GM12878 (cell line): ENCODE results near the gene RBM6. TPM values are rescaled to one million over a fixed set of nuclear protein-coding genes. Genes with fewer than 3 reads are reported as not detected.
A peak's percentile ranks its signal among the peaks of the same experiment; 100 is the strongest.

Experiments used
- ATAC-seq: fragments of 200-7000 bp; cut with Tn5 transposase; 3 replicates; pipeline ENCODE4 v1.9.1; 2020; ENCODE audit warnings: mild to moderate bottlenecking, moderate library complexity
- BruUV-seq: library from RNA; stranded (reverse); fragments of 400-500 nt; replicated peaks from 2 replicates; lab custom pipeline; 2021; lab: Mats Ljungman, UMichigan
- CTCF ChIA-PET: fragments of 300-600 bp; sonication (Branson Sonifier 250); formaldehyde crosslinking; extraction: SDS; loops from one replicate; lab custom pipeline; 2021; ENCODE audit warnings: inconsistent platforms; lab: Yijun Ruan, JAX
- POLR2A ChIA-PET: fragments of 350-600 bp; formaldehyde crosslinking; extraction: SDS; loops from one replicate; lab custom pipeline; 2021; ENCODE audit warnings: inconsistent platforms; lab: Charles Lee
- RAD21 ChIA-PET: fragments of 300-600 bp; sonication (Branson Sonifier 250); formaldehyde crosslinking; loops from one replicate; lab custom pipeline; 2023; ENCODE audit warnings: antibody characterized with exemption; ENCODE audit not compliant: unreplicated experiment; lab: Charles Lee
- SMC1A ChIA-PET: fragments of 300-600 bp; sonication (Branson Sonifier 250); formaldehyde crosslinking; loops from one replicate; lab custom pipeline; 2023; ENCODE audit not compliant: unreplicated experiment, uncharacterized antibody; lab: Charles Lee
- DNase-seq: peaks from one replicate; pipeline ENCODE4 v3.0.0-alpha.2; 2011; ENCODE audit warnings: low read depth, low spot score
- FAIRE-seq: peaks from 3 replicates; lab custom pipeline; 2011; peaks lifted over from hg19 to GRCh38; lab: Jason Lieb, UNC
- H2AFZ ChIP-seq: 2 replicates; pipeline ENCODE4 v1.6.0; 2011; ENCODE audit warnings: low read depth, low read length, control low read depth; ENCODE audit not compliant: control insufficient read depth
- H3K27ac ChIP-seq: 2 replicates; pipeline ENCODE4 v1.5.1; 2011; ENCODE audit warnings: control low read depth; ENCODE audit not compliant: control insufficient read depth, insufficient read depth
- H3K27me3 ChIP-seq, 2 experiments: replicated peaks in 1 of 2; 2 replicates each; pipeline versions ENCODE4 v1.6.0 to v1.6.1; 2011; ENCODE audit warnings: low read length in 1 of 2; ENCODE audit not compliant: control insufficient read depth in 2 of 2, insufficient read depth in 2 of 2
- H3K36me3 ChIP-seq, 2 experiments: 2 replicates each; pipeline ENCODE4 v1.5.1; 2011; ENCODE audit warnings: low read length in 1 of 2; ENCODE audit not compliant: control insufficient read depth in 2 of 2, insufficient read depth in 2 of 2
- H3K4me1 ChIP-seq: 2 replicates; pipeline ENCODE4 v1.6.1; 2011; ENCODE audit warnings: mild to moderate bottlenecking, low read length, moderate library complexity, mixed read lengths; ENCODE audit not compliant: control insufficient read depth, insufficient read depth
- H3K4me2 ChIP-seq: 2 replicates; pipeline ENCODE4 v1.6.0; 2011; ENCODE audit warnings: control low read depth; ENCODE audit not compliant: control insufficient read depth, insufficient read depth
- H3K4me3 ChIP-seq: fragments of 200-600 bp; sonication (generic); 2 replicates; pipeline ENCODE4 v1.5.1; 2016
- H3K79me2 ChIP-seq: 2 replicates; pipeline ENCODE4 v1.6.0; 2011; ENCODE audit warnings: low read length; ENCODE audit not compliant: control insufficient read depth, insufficient read depth
- H3K9ac ChIP-seq: 2 replicates; pipeline ENCODE4 v1.8.0; 2011; ENCODE audit warnings: low read length, control low read depth, mixed read lengths; ENCODE audit not compliant: control insufficient read depth, insufficient read depth
- H3K9me3 ChIP-seq: replicated peaks from 3 replicates; pipeline ENCODE4 v1.5.1; 2011; ENCODE audit warnings: mild to moderate bottlenecking, low read length; ENCODE audit not compliant: control insufficient read depth, insufficient read depth
- H4K20me1 ChIP-seq: 2 replicates; pipeline ENCODE4 v1.6.0; 2011; ENCODE audit not compliant: control insufficient read depth, insufficient read depth
- ASH2L ChIP-seq: fragments of 300-600, 200-600 bp; sonication (generic); IDR thresholded peaks from 2 replicates; pipeline ENCODE4 v1.6.1; 2017; ENCODE audit warnings: low read depth, mild to moderate bottlenecking, borderline replicate concordance
- BHLHE40 ChIP-seq, 2 experiments: fragments of 450-650 bp in 1 of 2; IDR thresholded peaks; 2 replicates each; pipeline ENCODE4 v1.6.1; 2011 to 2017; ENCODE audit warnings: low read depth in 2 of 2, borderline replicate concordance in 1 of 2, improper control_type of control experiment in 1 of 2, low read length in 1 of 2, mild to moderate bottlenecking in 1 of 2
- GATAD2B ChIP-seq: fragments of 450-650 bp; conservative IDR thresholded peaks from 2 replicates; pipeline ENCODE4 v1.6.1; 2017; ENCODE audit warnings: low read depth, mild to moderate bottlenecking, moderate library complexity
- HDGF ChIP-seq: fragments of 450-650 bp; IDR thresholded peaks from 2 replicates; pipeline ENCODE4 v1.6.1; 2016; ENCODE audit warnings: antibody characterized with exemption
- IRF4 ChIP-seq: IDR thresholded peaks from 2 replicates; pipeline ENCODE4 v1.6.1; 2011; ENCODE audit warnings: low read depth, low read length
- KAT2A ChIP-seq: conservative IDR thresholded peaks from 2 replicates; pipeline ENCODE4 v1.6.1; 2011; ENCODE audit warnings: low read depth, low read length; ENCODE audit not compliant: control insufficient read depth
- NBN ChIP-seq: fragments of 450-650 bp; IDR thresholded peaks from 2 replicates; pipeline ENCODE4 v1.6.1; 2016
- NR2C2 ChIP-seq: IDR thresholded peaks from 2 replicates; pipeline ENCODE4 v1.6.1; 2011; ENCODE audit warnings: borderline replicate concordance, low read depth; ENCODE audit not compliant: control insufficient read depth, insufficient read length
- POLR2AphosphoS2 ChIP-seq: IDR thresholded peaks from 2 replicates; pipeline ENCODE4 v1.6.1; 2011; ENCODE audit warnings: low read depth, mild to moderate bottlenecking, low read length, improper control_type of control experiment, moderate library complexity
- SPI1 ChIP-seq: IDR thresholded peaks from 2 replicates; pipeline ENCODE4 v1.6.1; 2011; ENCODE audit warnings: low read depth, mild to moderate bottlenecking, low read length, moderate library complexity, borderline replicate concordance; ENCODE audit not compliant: insufficient read depth
- STAT3 ChIP-seq: IDR thresholded peaks from 2 replicates; pipeline ENCODE4 v1.6.1; 2011; ENCODE audit warnings: low read depth, low read length, improper control_type of control experiment
- SUPT20H ChIP-seq: IDR thresholded peaks from 2 replicates; pipeline ENCODE4 v1.6.1; 2011; ENCODE audit warnings: low read depth, mild to moderate bottlenecking, low read length, moderate library complexity, borderline replicate concordance; ENCODE audit not compliant: control insufficient read depth
- TCF12 ChIP-seq: IDR thresholded peaks from 2 replicates; pipeline ENCODE4 v1.6.1; 2011; ENCODE audit warnings: low read depth, mild to moderate bottlenecking, low read length
- ZNF384 ChIP-seq: IDR thresholded peaks from 2 replicates; pipeline ENCODE4 v1.6.1; 2012; ENCODE audit warnings: low read depth, mild to moderate bottlenecking, low read length, improper control_type of control experiment, borderline replicate concordance
- WGBS: methylation state at CpG from one replicate; pipeline ENCODE4 v1.1.6; 2016; ENCODE audit warnings: low lambda C conversion rate; ENCODE audit not compliant: insufficient replicate concordance, insufficient coverage; ENCODE audit errors: missing lambda C conversion rate; 5-methylcytosine and 5-hydroxymethylcytosine counted together
- in situ Hi-C: fragments of 300-500 bp; cut with MboI; formaldehyde crosslinking; loops from 9 replicates; pipeline ENCODE4 v1.14.3; 2018; ENCODE audit warnings: mixed read lengths
- intact Hi-C: fragments of 100-400 bp; cut with micrococcal nuclease; formaldehyde crosslinking; loops from one replicate; pipeline ENCODE4 v1.14.2; 2022; ENCODE audit not compliant: unreplicated experiment
- polyA plus RNA-seq, 11 experiments: library from polyadenylated mRNA; depleted of rRNA in 4 of 11; unstranded in 6 of 11; stranded (reverse) in 5 of 11; fragments of >200 nt; fragmentation: Nextera tagmentation in 4 of 11; fragmentation: Illumina TruSeq in 1 of 11; extraction: Ambion mirVana in 4 of 11; extraction: Trizol in 1 of 11; gene quantifications; 1 replicate in 1 of 11; 2 replicates in 10 of 11; pipeline versions ENCODE4 v1.2.1 to v1.2.3, GENCODE V29; 2011 to 2016; ENCODE audit warnings: inconsistent platforms in 2 of 11, missing spikeins in 2 of 11, low read depth in 1 of 11
- total RNA-seq, 4 experiments: library from RNA; depleted of rRNA in 3 of 4; stranded (reverse); fragments of >200 nt in 3 of 4; fragmentation: Illumina TruSeq in 1 of 4; extraction: Trizol in 1 of 4; gene quantifications; 2 replicates each; pipeline versions ENCODE4 v1.2.1 to v1.2.3, GENCODE V29; 2013 to 2021
- TF ChIP-seq, protein P1 (sequence below): IDR thresholded peaks from 2 replicates; pipeline ENCODE4 v1.6.1; 2012; ENCODE audit warnings: low read depth, low read length, improper control_type of control experiment
- TF ChIP-seq, protein P2 (sequence below): fragments of 150-350 bp; IDR thresholded peaks from 2 replicates; pipeline ENCODE4 v1.6.1; 2016; ENCODE audit warnings: low read depth, low read length

Gene RBM6
- total and polyA plus RNA-seq, 10 of the 15 experiments (the other 5 are each of a cell fraction or from before 2014, with no cell fraction given), result 45.3 to 103 (median 81.3) TPM

DNA sequence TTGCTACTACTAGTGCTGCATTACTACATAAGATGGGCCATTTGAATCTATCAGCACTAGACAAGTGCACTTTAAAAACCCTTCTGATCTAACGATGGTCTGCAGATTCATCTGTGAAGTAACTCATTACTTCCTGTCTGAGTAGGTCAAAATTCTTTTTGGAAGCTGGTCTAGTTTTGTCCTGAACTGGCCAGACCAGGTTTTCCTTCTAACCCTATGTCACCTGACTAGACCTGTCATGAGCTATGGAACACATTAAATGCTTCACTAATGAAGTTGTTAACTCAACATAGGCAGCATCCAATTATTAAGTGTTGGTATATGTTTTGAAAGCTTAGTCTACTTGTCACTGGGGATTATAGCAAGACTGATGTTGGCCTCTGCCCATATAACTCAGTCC, 138.7 kb downstream of the RBM6 start:
- Histone ChIP-seq H3K4me2 (no peak overlapping the region), H4K20me1 (no peaks in the 10 kb centered on the region), H3K79me2 (no peaks in the 10 kb centered on the region), H3K9ac (no peak overlapping the region), H3K4me1 (peaks cover 10% of the 10 kb centered on the region), H2AFZ (no peak overlapping the region), H3K27me3 (no peaks in the 10 kb centered on the region), H3K36me3 (peaks cover 2 to 16% of the 10 kb centered on the region in 2 experiments), H3K4me3 (no peak overlapping the region), H3K9me3 (no peaks in the 10 kb centered on the region), H3K27ac (no peak overlapping the region)
- FAIRE-seq (no peak), ATAC-seq (no peak; the same call in 2 of the 3 replicates), DNase-seq (no peak)
- TF ChIP-seq SPI1 (no peak), BHLHE40 (IDR thresholded peaks at IDR 0.05; ENCODE audit: borderline replicate concordance in 1 of 2, low read depth in 2 of 2, low read length in 1 of 2) (no peak), KAT2A (no peak), SUPT20H (no peak), IRF4 (no peak), TCF12 (no peak), ASH2L (no peak), GATAD2B (no peak), NBN (no peak), HDGF (no peak), ZNF384 (no peak), POLR2AphosphoS2 (no peak), STAT3 (no peak), NR2C2 (no peak)
- TF ChIP-seq, protein P1, sequence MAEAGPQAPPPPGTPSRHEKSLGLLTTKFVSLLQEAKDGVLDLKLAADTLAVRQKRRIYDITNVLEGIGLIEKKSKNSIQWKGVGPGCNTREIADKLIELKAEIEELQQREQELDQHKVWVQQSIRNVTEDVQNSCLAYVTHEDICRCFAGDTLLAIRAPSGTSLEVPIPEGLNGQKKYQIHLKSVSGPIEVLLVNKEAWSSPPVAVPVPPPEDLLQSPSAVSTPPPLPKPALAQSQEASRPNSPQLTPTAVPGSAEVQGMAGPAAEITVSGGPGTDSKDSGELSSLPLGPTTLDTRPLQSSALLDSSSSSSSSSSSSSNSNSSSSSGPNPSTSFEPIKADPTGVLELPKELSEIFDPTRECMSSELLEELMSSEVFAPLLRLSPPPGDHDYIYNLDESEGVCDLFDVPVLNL, result no peak
- TF ChIP-seq, protein P2, sequence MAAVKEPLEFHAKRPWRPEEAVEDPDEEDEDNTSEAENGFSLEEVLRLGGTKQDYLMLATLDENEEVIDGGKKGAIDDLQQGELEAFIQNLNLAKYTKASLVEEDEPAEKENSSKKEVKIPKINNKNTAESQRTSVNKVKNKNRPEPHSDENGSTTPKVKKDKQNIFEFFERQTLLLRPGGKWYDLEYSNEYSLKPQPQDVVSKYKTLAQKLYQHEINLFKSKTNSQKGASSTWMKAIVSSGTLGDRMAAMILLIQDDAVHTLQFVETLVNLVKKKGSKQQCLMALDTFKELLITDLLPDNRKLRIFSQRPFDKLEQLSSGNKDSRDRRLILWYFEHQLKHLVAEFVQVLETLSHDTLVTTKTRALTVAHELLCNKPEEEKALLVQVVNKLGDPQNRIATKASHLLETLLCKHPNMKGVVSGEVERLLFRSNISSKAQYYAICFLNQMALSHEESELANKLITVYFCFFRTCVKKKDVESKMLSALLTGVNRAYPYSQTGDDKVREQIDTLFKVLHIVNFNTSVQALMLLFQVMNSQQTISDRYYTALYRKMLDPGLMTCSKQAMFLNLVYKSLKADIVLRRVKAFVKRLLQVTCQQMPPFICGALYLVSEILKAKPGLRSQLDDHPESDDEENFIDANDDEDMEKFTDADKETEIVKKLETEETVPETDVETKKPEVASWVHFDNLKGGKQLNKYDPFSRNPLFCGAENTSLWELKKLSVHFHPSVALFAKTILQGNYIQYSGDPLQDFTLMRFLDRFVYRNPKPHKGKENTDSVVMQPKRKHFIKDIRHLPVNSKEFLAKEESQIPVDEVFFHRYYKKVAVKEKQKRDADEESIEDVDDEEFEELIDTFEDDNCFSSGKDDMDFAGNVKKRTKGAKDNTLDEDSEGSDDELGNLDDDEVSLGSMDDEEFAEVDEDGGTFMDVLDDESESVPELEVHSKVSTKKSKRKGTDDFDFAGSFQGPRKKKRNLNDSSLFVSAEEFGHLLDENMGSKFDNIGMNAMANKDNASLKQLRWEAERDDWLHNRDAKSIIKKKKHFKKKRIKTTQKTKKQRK, result no peak
- intact Hi-C loops, result no loop called here
- POLR2A ChIA-PET, result no interaction called here
- in situ Hi-C loops, result no loop called here
- SMC1A ChIA-PET, result interaction anchor here (0.8 to 2.3 kb wide), 3 partner anchors 9 to 11 kb away, joined by 3 to 7 read pairs (median 7); partner anchors contain the start of gene RBM5
- TSS peak; percentile 76 for BruUV-seq
- 0% methylated on average over 1 of the region's 1 CpG for WGBS
- RAD21 ChIA-PET, result interaction anchor here (1.3 kb wide), 1 partner anchor 12 kb away, joined by 3 read pairs; no protein-coding TSS in a partner anchor
- CTCF ChIA-PET, result no interaction called here
